ENCODE results near the gene HOATZ. TPM values are rescaled to one million over a fixed set of nuclear protein-coding genes. Genes with fewer than 3 reads are reported as not detected.

The HOATZ gene
- total RNA-seq, 2 donors from 2014 or later: not detected

DNA sequence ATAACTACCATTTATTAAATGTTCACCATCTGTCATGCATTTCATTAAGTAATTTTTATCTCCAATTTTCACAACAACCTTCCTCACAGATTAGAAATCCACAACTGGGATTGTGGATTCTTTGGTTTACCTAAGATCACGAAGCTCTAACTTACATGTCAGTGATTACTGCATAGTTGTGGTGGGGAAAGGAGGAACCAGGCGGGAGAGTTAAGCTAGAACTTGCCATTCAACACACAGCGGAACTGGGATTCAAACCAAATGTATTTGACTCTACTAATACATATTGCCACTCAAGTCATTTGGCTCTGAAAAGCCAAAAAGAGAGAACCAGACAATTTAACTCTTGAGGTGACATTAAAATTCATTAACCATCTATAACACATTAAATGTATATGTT, 15.5 kb downstream of the HOATZ start:
- Mint-ChIP-seq H3K4me1 (peaks cover 22% of the 10 kb centered on the region), H3K4me3 (no peak overlapping the region), H3K27me3 (peaks cover 21% of the 10 kb centered on the region), H3K9me3 (no peaks in the 10 kb centered on the region), H3K36me3 (ENCODE audit: low read depth) (no peaks in the 10 kb centered on the region), H3K27ac (no peak overlapping the region)
- no peak for ATAC-seq (replicated peaks)

GRCh38 chr11:111531136-111531535, 16.6 kb downstream of the HOATZ start:
- no peaks in the 10 kb centered on the region for H3K9me3 Mint-ChIP-seq
- H3K4me3 Mint-ChIP-seq: no peak overlapping the region
- H3K4me1 Mint-ChIP-seq: peaks cover 17% of the 10 kb centered on the region
- H3K27ac Mint-ChIP-seq: no peak overlapping the region
- peaks cover 25% of the 10 kb centered on the region for H3K27me3 Mint-ChIP-seq
- peak; percentile 47 for ATAC-seq (replicated peaks)
- no peaks in the 10 kb centered on the region for H3K36me3 Mint-ChIP-seq (ENCODE audit: low read depth)

- Mint-ChIP-seq H3K27me3 (peaks cover 32% of the 10 kb centered on the region), H3K27ac (peak overlapping the region; percentile 10)
These were observed 17.2 kb downstream of the HOATZ start for GRCh38 chr11:111531687-111532364.

GRCh38 chr11:111532365-111532709, 17.8 kb downstream of the HOATZ start:
- no peaks in the 10 kb centered on the region for H3K36me3 Mint-ChIP-seq (ENCODE audit: low read depth)
- peak overlapping the region; percentile 10 for H3K27ac Mint-ChIP-seq
- H3K4me1 Mint-ChIP-seq: peaks cover 12% of the 10 kb centered on the region
- H3K4me3 Mint-ChIP-seq: peak overlapping the region; percentile 11
- peaks cover 36% of the 10 kb centered on the region for H3K27me3 Mint-ChIP-seq
- no peaks in the 10 kb centered on the region for H3K9me3 Mint-ChIP-seq
- no peak for ATAC-seq (replicated peaks)

More at GRCh38 chr11:111531687-111532364, 17.2 kb downstream of the HOATZ start:
- Mint-ChIP-seq H3K36me3 (ENCODE audit: low read depth) (no peaks in the 10 kb centered on the region), H3K9me3 (no peaks in the 10 kb centered on the region), H3K4me1 (peaks cover 12% of the 10 kb centered on the region), H3K4me3 (peak overlapping the region; percentile 11)
- ATAC-seq (replicated peaks): peak; percentile 99

- no peak for ATAC-seq (replicated peaks)
- no peaks in the 10 kb centered on the region for H3K9me3 Mint-ChIP-seq
- H3K4me1 Mint-ChIP-seq: peaks cover 12% of the 10 kb centered on the region
- H3K27me3 Mint-ChIP-seq: peaks cover 60% of the 10 kb centered on the region
- H3K27ac Mint-ChIP-seq: no peak overlapping the region
- no peak overlapping the region for H3K4me3 Mint-ChIP-seq
- no peaks in the 10 kb centered on the region for H3K36me3 Mint-ChIP-seq (ENCODE audit: low read depth)
These were observed 20.7 kb downstream of the HOATZ start for GRCh38 chr11:111535281-111535680.

GRCh38 chr11:111537336-111537860, 22.8 kb downstream of the HOATZ start:
- peaks cover 67% of the 10 kb centered on the region for H3K27me3 Mint-ChIP-seq
- no peak for ATAC-seq (replicated peaks)
- H3K4me1 Mint-ChIP-seq: peaks cover 5% of the 10 kb centered on the region
- H3K4me3 Mint-ChIP-seq: no peak overlapping the region
- no peak overlapping the region for H3K27ac Mint-ChIP-seq
- H3K9me3 Mint-ChIP-seq: no peaks in the 10 kb centered on the region
- H3K36me3 Mint-ChIP-seq (ENCODE audit: low read depth): no peaks in the 10 kb centered on the region

DNA sequence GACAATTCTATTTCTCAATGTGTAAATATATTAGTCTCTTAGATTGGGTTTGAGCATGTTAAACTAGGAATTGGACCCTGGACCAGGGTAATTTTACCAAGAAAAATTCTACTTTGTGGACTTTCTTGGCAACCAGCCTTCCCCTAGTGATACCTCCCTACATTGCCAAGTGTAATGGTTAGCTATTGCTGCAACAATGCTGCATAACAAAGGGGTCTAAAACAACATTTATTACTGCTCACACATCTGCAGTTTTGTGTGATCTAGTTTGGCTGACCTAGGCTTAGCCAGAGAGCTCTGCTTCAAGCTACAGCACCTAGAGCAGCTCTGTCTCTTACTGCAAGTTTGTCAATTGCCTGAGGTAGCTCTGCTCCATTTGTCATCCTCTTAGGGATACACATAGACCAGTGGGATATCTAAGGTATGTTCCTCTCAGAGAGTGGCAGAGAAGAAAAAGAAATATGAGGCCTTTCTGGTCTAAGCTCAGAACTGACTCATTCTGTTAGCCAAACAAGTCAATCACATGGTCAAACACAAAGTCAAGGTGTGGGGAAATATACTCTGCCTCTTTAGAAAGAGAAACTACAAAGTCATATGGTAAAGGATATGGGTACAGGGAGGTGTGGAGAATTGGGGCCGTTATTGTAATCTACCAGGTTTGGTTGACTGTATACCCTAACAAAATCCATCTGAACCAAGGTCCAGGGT, 24.0 kb downstream of the HOATZ start:
- Mint-ChIP-seq H3K4me1 (peaks cover 5% of the 10 kb centered on the region), H3K9me3 (no peaks in the 10 kb centered on the region), H3K27ac (no peak overlapping the region), H3K4me3 (peak overlapping the region; percentile 24), H3K36me3 (ENCODE audit: low read depth) (no peaks in the 10 kb centered on the region), H3K27me3 (peaks cover 70% of the 10 kb centered on the region)
- ATAC-seq (replicated peaks): peak; percentile 61

GRCh38 chr11:111539426-111540113, 25.0 kb downstream of the HOATZ start:
- ATAC-seq (replicated peaks): peak; percentile 46
- Mint-ChIP-seq H3K27ac (no peak overlapping the region), H3K9me3 (no peaks in the 10 kb centered on the region), H3K36me3 (ENCODE audit: low read depth) (no peaks in the 10 kb centered on the region), H3K4me1 (peaks cover 5% of the 10 kb centered on the region), H3K4me3 (peak overlapping the region; percentile 24), H3K27me3 (peaks cover 61% of the 10 kb centered on the region)

DNA sequence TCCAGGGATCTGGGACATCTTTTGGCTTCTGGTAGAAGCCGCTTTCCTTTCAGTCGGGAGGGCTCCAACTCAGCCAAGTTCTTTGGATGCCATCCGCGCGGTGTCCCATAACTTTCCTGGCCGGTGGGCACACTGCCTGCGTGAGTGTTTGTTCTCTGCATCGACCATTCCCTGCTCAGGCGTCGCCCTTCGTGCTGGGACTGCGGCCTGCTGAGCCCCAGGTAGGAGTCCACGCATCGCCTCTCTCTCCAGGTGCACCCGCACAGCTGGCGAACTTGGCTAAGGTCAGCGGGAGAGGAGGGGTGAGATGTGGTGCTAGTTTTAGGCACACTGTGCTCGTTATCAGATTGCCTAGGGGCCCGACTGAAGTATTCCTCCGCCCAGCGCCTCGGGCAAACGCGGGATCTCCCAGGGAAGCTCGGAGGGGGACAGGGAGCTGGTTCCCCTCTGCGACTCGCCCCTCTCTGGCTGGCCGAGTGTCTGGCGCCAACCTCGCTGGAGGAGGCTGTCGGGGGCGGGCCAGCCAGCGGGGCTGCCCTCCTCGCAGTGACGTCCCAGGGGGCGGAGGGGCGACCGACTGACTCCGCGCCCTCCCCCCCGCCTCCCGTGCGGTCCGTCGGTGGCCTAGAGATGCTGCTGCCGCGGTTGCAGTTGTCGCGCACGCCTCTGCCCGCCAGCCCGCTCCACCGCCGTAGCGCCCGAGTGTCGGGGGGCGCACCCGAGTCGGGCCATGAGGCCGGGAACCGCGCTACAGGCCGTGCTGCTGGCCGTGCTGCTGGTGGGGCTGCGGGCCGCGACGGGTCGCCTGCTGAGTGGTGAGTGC, 25.7 kb downstream of the HOATZ start, which contains the start of gene LAYN:
TSS of gene LAYN (plus strand) at position 607 of the 823 bp plus-strand sequence. CDS start at position 731, 124 bp downstream.
- Mint-ChIP-seq H3K27me3 (peaks cover 58% of the 10 kb centered on the region), H3K9me3 (no peaks in the 10 kb centered on the region), H3K27ac (no peak within 1 kb of the TSS), H3K36me3 (ENCODE audit: low read depth) (no peaks in the 10 kb centered on the region), H3K4me3 (peak within 1 kb of the TSS; percentile 71), H3K4me1 (peaks cover 5% of the 10 kb centered on the region)
- ATAC-seq (replicated peaks): peak; percentile 11

GRCh38 chr11:111540937-111541253, 26.3 kb downstream of the HOATZ start:
- peaks cover 57% of the 10 kb centered on the region for H3K27me3 Mint-ChIP-seq
- peak overlapping the region; percentile 71 for H3K4me3 Mint-ChIP-seq
- H3K9me3 Mint-ChIP-seq: no peaks in the 10 kb centered on the region
- H3K4me1 Mint-ChIP-seq: peaks cover 5% of the 10 kb centered on the region
- H3K36me3 Mint-ChIP-seq (ENCODE audit: low read depth): no peaks in the 10 kb centered on the region
- ATAC-seq (replicated peaks): no peak
- no peak overlapping the region for H3K27ac Mint-ChIP-seq

DNA sequence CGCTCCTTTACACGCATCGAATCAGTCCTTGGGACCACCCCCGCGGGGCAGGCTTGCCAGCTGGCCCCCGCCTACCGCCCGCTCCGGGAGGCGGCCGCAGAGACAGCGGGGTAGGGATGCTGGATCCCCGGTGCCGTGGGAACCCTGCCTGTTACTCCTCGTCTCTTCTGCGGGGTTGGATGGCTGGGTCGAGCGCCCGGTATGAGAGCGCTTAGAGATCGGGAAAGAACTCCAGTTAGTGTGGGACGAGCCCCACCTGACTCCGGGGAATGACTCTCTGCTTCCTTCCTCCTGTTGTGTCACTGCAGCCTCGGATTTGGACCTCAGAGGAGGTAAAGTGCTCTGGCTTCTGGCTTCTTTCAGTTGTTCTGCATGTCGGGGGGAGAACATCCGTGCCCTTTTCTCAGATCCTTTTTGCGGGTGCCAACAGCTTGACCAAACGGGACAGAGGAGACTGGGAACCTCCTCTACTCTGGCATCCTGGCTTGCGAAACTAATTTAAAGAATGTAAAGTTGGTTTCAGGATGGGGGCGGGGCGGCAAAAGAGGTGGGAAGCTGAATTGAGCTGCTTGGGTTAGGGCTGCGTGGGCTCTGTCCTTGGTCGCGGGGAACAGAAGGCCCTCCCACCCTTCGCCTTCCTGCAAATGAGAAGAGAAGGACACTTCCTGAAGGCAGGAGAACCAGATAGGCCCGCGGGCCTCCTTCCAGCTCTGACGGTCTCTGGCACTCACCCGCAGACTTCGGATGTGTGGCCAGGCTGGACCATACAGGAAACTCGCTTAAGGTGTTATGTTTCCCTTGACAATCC, 26.9 kb downstream of the HOATZ start:
- H3K4me3 Mint-ChIP-seq: peak overlapping the region; percentile 71

DNA sequence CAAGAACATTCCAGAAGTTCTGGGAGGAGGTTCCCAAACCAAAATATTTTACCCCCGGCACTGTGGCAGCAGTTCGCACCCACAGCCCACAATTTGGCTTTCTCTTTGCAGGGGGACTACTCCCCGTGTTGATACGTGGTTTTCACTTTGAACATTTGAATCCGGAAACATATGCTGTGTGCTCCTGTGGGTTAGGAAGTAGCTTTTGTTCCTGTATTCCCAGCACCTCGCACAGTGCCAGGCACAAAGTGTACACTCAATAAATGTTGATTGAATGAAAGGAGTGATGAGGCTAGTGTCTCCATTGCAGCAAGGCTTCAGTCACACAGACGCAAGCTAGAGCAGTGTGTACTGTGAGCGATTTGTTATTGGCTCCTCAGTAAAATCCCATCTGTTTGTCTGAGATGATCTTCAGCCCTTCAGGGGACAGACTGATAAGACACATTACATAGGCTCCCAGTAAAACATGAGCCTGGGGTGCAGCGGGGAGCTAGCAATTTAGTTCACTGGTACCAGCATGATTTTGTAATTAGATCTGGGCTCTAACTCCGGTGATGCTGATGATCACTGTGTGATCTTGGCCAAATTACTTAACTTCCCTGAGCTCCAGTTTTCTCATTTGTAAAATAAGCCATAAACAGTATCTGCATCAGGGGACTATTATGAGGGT, 28.2 kb downstream of the HOATZ start:
- Mint-ChIP-seq H3K4me3 (no peak overlapping the region), H3K36me3 (ENCODE audit: low read depth) (no peaks in the 10 kb centered on the region), H3K27ac (no peak overlapping the region), H3K4me1 (peaks cover 5% of the 10 kb centered on the region), H3K27me3 (peaks cover 44% of the 10 kb centered on the region), H3K9me3 (no peaks in the 10 kb centered on the region)
- no peak for ATAC-seq (replicated peaks)

More for the DNA sequence above, 26.9 kb downstream of the HOATZ start:
- Mint-ChIP-seq H3K27ac (no peak overlapping the region), H3K36me3 (ENCODE audit: low read depth) (no peaks in the 10 kb centered on the region), H3K4me1 (peaks cover 5% of the 10 kb centered on the region), H3K9me3 (no peaks in the 10 kb centered on the region), H3K27me3 (peaks cover 52% of the 10 kb centered on the region)
- ATAC-seq (replicated peaks): no peak

DNA sequence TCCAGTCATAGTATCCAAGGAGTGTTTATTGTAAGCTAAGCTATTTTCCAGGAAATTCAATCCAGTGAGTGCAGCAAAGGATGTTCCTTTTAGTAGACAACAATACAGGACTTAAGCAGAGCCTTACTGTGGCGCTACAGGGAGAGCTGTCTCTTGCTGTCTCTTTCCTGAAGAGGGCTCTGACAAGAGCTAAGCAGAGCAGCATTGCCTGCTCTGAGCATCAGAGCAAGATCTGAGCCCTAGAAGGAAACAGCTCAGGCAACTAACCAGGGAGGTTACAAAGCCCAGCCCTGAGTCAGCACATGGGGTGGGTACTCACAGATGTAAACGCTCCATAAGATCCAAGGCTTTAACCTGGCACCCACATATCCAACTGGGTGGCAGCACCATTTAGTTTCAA, 33.9 kb downstream of the HOATZ start:
- no peak for ATAC-seq (replicated peaks)
- H3K4me1 Mint-ChIP-seq: no peaks in the 10 kb centered on the region
- H3K4me3 Mint-ChIP-seq: no peak overlapping the region
- no peaks in the 10 kb centered on the region for H3K9me3 Mint-ChIP-seq
- H3K36me3 Mint-ChIP-seq (ENCODE audit: low read depth): no peaks in the 10 kb centered on the region
- peaks cover 43% of the 10 kb centered on the region for H3K27me3 Mint-ChIP-seq
- H3K27ac Mint-ChIP-seq: no peak overlapping the region

Data from activated T-helper 17 cell treated with anti-CD3 and anti-CD28 coated beads, Interleukin-2, amount 50 U/mL, for 72 hours (primary cell).